Subcutaneous adipose tissue (tissue), 4 donors: ENCODE results near the gene SLC25A34. TPM values are rescaled to one million over a fixed set of nuclear protein-coding genes. Genes with fewer than 3 reads are reported as not detected.

Source experiments
- CTCF ChIP-seq: fragments of 450-650 bp; IDR thresholded peaks from one replicate; pipeline ENCODE4 v1.5.1; 2016; ENCODE audit warnings: low read depth, mild to moderate bottlenecking, control low read depth, antibody characterized with exemption, moderate library complexity
- total RNA-seq, 4 donors: library from RNA; depleted of rRNA; stranded (reverse); fragments of >200 nt; gene quantifications; one replicate each; pipeline ENCODE4 v1.1.0, GENCODE V29; 2016

SLC25A34 gene
- total RNA-seq, 4 donors from 2014 or later, result 0.44 to 11.1 (median 1.1) TPM

- TF ChIP-seq CTCF, result no peak
Observed at GRCh38 chr1:15761366-15762128, 25.5 kb downstream of the SLC25A34 start.

- no peak for TF ChIP-seq CTCF
Observed at GRCh38 chr1:15762546-15762945, 26.5 kb downstream of the SLC25A34 start.

GRCh38 chr1:15764269-15764764, 28.3 kb downstream of the SLC25A34 start:
- TF ChIP-seq CTCF, result no peak

GRCh38 chr1:15764890-15765289, 28.8 kb downstream of the SLC25A34 start:
- TF ChIP-seq CTCF, result no peak

- no peak for TF ChIP-seq CTCF
Observed at GRCh38 chr1:15765495-15766194, 29.6 kb downstream of the SLC25A34 start.

- TF ChIP-seq CTCF, result no peak
Observed at GRCh38 chr1:15767941-15768340, 31.9 kb downstream of the SLC25A34 start.

- no peak for TF ChIP-seq CTCF
Observed at GRCh38 chr1:15768388-15768787, 32.3 kb downstream of the SLC25A34 start.
